Activated T-cell treated with anti-CD3 and anti-CD28 coated beads, Interleukin-2, amount 50 U/mL, for 24 hours (primary cell): Measurements from ENCODE around the gene MYOZ3.

ENCODE experiments used
- DNase-seq: peaks from one replicate; pipeline ENCODE4 v3.0.0-alpha.2; 2020
- H3K27ac Mint-ChIP-seq: 2 replicates; pipeline ENCODE4 v1.8.0; 2020; ENCODE audit warnings: mild to moderate bottlenecking, mixed read lengths
- H3K27me3 Mint-ChIP-seq: 2 replicates; pipeline ENCODE4 v1.8.0; 2020; ENCODE audit warnings: mixed read lengths
- H3K36me3 Mint-ChIP-seq: 2 replicates; pipeline ENCODE4 v1.8.0; 2020; ENCODE audit warnings: low read depth, mixed read lengths
- H3K4me1 Mint-ChIP-seq: 2 replicates; pipeline ENCODE4 v1.8.0; 2020; ENCODE audit warnings: low read depth, mixed read lengths
- H3K4me3 Mint-ChIP-seq: 2 replicates; pipeline ENCODE4 v1.8.0; 2020; ENCODE audit warnings: mild to moderate bottlenecking, moderate library complexity, mixed read lengths
- H3K9me3 Mint-ChIP-seq: 2 replicates; pipeline ENCODE4 v1.8.0; 2020; ENCODE audit warnings: mixed read lengths

Gene MYOZ3

GRCh38 chr5:150656191-150657132, 4.6 kb upstream of the MYOZ3 start:
- no peaks in the 10 kb centered on the region for H3K36me3 Mint-ChIP-seq
- peak; percentile 82 for DNase-seq
- H3K27me3 Mint-ChIP-seq: no peaks in the 10 kb centered on the region
- peak overlapping the region; percentile 67 for H3K4me3 Mint-ChIP-seq
- no peaks in the 10 kb centered on the region for H3K9me3 Mint-ChIP-seq
- H3K27ac Mint-ChIP-seq: peak overlapping the region; percentile 72
- peaks cover 5% of the 10 kb centered on the region for H3K4me1 Mint-ChIP-seq

DNA sequence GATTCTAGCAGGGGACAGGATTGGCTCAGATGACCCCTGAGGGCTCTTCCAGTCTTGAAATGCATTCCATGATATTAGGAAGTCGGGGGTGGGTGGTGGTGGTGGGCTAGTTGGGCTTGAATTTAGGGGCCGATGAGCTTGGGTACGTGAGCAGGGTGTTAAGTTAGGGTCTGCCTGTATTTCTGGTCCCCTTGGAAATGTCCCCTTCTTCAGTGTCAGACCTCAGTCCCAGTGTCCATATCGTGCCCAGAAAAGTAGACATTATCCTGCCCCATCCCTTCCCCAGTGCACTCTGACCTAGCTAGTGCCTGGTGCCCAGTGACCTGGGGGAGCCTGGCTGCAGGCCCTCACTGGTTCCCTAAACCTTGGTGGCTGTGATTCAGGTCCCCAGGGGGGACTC, 2.9 kb upstream of the MYOZ3 start:
- no peak for DNase-seq
- no peaks in the 10 kb centered on the region for H3K36me3 Mint-ChIP-seq
- H3K27me3 Mint-ChIP-seq: no peaks in the 10 kb centered on the region
- peaks cover 5% of the 10 kb centered on the region for H3K4me1 Mint-ChIP-seq
- no peak overlapping the region for H3K27ac Mint-ChIP-seq
- no peak overlapping the region for H3K4me3 Mint-ChIP-seq
- H3K9me3 Mint-ChIP-seq: no peaks in the 10 kb centered on the region

GRCh38 chr5:150658699-150659265, 2.3 kb upstream of the MYOZ3 start:
- Mint-ChIP-seq H3K9me3 (no peaks in the 10 kb centered on the region), H3K27ac (no peak overlapping the region), H3K4me1 (peaks cover 5% of the 10 kb centered on the region), H3K4me3 (no peak overlapping the region), H3K27me3 (no peaks in the 10 kb centered on the region), H3K36me3 (no peaks in the 10 kb centered on the region)
- peak; percentile 11 for DNase-seq

DNA sequence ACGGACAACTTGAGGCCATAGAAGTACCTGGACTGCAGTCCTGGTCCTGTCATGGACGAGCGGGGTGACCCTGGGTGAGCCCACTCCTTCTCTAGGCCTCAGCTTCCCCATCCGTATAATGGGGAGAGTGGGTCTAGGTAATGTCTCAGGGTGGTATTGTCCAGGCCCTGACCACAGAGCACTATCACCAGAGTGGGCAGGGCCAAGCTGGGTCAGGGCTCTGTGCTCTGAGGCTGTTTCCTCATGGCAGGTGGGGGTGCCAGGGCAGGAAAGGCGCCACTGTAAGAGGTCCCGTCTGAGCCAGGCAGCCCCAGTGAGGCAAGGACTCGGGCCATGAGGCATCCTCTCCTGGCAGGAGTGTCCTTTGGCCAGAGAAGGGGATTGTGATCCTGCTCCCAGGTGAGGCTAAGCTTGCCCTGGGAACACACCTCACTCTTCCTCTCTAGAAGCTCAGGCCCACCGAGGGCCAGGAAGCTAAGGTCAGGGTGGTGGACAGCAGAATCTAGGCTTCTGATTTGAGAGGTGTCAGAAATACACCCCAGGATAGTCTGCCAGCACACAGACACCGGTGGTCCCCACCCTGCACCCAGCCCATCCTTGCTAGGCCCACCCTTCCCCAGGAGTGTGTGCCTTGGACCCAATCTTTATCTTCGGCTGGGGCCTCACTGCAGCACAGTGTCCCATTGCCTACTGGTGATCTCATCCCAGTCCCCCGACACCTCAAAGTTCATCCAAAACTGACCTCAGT, 1.5 kb upstream of the MYOZ3 start:
- H3K4me1 Mint-ChIP-seq: peaks cover 5% of the 10 kb centered on the region
- H3K4me3 Mint-ChIP-seq: no peak overlapping the region
- H3K36me3 Mint-ChIP-seq: no peaks in the 10 kb centered on the region
- no peak overlapping the region for H3K27ac Mint-ChIP-seq
- peaks cover 3% of the 10 kb centered on the region for H3K27me3 Mint-ChIP-seq
- H3K9me3 Mint-ChIP-seq: no peaks in the 10 kb centered on the region
- peak; percentile 24 for DNase-seq

DNA sequence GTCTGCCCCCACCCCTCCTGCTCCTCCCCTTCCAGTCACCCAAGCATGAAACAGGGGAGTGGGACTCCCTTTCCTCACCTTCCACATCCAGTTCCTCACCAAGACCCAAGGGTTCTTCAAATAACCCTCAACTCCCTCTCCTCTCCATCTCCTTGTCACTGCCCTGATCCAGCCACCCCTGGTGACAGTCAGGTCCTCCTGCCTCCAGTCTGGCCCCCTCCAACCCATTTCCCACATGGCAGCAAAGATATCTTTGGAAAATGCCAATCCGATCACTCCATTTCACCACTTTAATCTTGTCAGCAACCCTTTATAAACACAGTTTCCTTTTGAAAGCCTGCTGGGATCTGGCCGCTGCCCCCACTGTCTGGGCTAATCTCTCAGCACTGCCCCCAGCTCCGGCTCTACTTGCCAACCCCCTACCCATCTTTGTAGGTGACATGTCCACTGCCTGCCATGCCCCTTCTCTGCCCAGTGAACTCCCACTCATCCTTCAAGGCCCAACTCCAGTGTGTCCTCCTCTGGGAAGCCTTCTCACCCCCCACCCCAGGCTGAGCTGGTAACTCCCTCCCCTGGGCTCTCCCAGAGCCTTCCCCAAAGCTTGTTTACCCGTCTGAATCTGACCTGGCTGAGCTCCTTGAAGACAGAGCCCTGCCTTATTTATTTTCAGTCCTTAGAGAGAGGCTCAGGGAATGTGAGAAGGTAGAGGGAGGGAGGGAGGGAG, 781 bp upstream of the MYOZ3 start:
- peaks cover 5% of the 10 kb centered on the region for H3K4me1 Mint-ChIP-seq
- no peak overlapping the region for H3K4me3 Mint-ChIP-seq
- no peaks in the 10 kb centered on the region for H3K36me3 Mint-ChIP-seq
- no peak for DNase-seq
- no peaks in the 10 kb centered on the region for H3K9me3 Mint-ChIP-seq
- no peak overlapping the region for H3K27ac Mint-ChIP-seq
- peaks cover 7% of the 10 kb centered on the region for H3K27me3 Mint-ChIP-seq

GRCh38 chr5:150661821-150662596, 958 bp downstream of the MYOZ3 start:
- Mint-ChIP-seq H3K9me3 (no peaks in the 10 kb centered on the region), H3K27ac (no peak overlapping the region), H3K4me1 (peaks cover 3% of the 10 kb centered on the region), H3K27me3 (peaks cover 7% of the 10 kb centered on the region), H3K36me3 (no peaks in the 10 kb centered on the region), H3K4me3 (no peak overlapping the region)
- no peak for DNase-seq

DNA sequence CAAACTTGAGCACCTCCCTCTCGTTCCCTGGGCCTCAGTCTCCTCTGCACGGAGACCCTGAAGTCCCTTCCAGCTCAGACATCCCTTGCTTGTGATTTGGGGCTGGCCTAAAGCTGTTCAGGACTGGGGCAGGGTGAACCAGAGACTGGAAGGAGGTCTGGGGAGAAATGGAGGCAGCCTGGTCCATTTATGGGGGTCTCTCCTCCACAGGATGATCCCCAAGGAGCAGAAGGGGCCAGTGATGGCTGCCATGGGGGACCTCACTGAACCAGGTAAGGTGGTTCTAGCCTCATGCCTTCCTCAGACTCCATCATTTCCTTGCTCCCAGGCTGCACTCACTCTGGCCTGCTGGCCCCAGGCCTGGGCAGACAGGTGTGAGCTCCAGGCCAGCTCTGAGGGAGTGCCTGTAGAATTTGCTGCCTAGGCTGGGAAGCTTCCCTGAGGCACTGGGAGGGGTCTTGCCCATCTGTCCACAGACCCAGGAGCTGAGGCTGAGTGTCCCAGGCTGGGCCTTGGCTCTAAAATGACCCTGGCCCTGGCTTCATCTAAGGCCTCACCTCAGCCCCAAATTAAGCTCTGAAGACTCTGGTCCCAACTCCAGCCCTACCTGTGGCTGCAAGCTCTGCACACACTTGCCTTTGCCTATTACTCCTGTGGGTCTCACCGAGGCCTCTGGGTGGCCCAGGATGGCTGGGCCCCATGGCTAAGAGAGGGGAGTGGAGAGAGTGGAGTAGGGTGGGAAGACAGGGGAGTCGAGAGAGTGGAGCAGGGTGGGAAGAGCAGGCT, 1.9 kb downstream of the MYOZ3 start:
- H3K27ac Mint-ChIP-seq: no peak overlapping the region
- DNase-seq: no peak
- H3K9me3 Mint-ChIP-seq: no peaks in the 10 kb centered on the region
- no peaks in the 10 kb centered on the region for H3K4me1 Mint-ChIP-seq
- peaks cover 7% of the 10 kb centered on the region for H3K27me3 Mint-ChIP-seq
- no peak overlapping the region for H3K4me3 Mint-ChIP-seq
- no peaks in the 10 kb centered on the region for H3K36me3 Mint-ChIP-seq

DNA sequence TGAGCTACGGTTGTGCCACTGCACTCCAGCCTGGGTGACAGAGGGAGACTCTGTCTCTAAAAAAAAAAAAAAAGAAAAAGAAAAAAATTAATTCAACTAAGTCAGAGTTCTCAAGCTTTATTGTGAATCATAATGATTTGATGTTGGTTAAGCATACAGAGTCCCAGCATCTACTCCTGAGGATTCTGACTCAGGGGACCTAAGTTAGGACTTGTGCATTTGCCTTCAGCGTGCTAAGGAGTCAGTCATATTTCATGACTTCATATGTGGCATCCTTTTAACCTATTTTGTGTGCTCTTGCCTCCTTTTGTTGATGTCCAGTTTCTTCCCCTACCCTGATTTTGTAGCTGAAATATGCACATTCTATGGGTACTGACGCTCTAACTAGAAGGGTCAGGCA, 2.9 kb downstream of the MYOZ3 start:
- Mint-ChIP-seq H3K9me3 (no peaks in the 10 kb centered on the region), H3K36me3 (no peaks in the 10 kb centered on the region), H3K4me3 (no peak overlapping the region), H3K27me3 (peaks cover 7% of the 10 kb centered on the region), H3K4me1 (no peaks in the 10 kb centered on the region), H3K27ac (no peak overlapping the region)
- DNase-seq: no peak

GRCh38 chr5:150665044-150665443, 4.0 kb downstream of the MYOZ3 start:
- H3K9me3 Mint-ChIP-seq: no peaks in the 10 kb centered on the region
- no peaks in the 10 kb centered on the region for H3K4me1 Mint-ChIP-seq
- no peaks in the 10 kb centered on the region for H3K36me3 Mint-ChIP-seq
- peaks cover 12% of the 10 kb centered on the region for H3K27me3 Mint-ChIP-seq
- no peak overlapping the region for H3K4me3 Mint-ChIP-seq
- H3K27ac Mint-ChIP-seq: no peak overlapping the region
- DNase-seq: no peak

DNA sequence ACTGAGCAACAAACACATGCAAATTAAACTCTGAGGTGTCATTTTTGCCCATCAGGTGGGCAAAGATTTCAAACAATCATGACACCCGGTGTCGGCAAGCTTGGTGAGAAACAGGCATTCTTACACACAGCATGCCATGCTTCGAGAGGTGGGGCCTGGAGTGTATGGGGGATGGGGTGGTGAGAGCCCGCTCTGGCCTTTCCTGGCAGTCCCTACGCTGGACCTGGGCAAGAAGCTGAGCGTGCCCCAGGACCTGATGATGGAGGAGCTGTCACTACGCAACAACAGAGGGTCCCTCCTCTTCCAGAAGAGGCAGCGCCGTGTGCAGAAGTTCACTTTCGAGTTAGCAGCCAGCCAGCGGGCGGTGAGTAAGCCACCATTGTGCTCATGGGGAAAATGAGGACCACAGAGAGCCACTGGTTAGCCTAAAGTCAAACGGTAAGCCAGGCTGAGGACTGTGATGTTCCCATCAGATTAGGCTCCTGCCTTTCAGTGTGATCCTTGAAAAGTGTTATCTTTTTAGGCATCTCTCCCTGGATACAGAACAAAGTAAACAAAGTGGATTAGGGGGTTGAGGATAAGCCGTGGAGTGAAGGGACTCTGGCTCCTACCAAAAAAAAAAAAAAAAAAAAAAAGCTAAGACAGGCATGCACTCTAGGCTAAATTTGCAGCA, 9.4 kb downstream of the MYOZ3 start:
- Mint-ChIP-seq H3K27ac (no peak overlapping the region), H3K36me3 (no peaks in the 10 kb centered on the region), H3K4me3 (peak overlapping the region; percentile 57), H3K9me3 (no peaks in the 10 kb centered on the region), H3K4me1 (peaks cover 6% of the 10 kb centered on the region), H3K27me3 (peaks cover 28% of the 10 kb centered on the region)
- no peak for DNase-seq

GRCh38 chr5:150670948-150671310, 9.9 kb downstream of the MYOZ3 start:
- Mint-ChIP-seq H3K4me3 (peak overlapping the region; percentile 57), H3K36me3 (no peaks in the 10 kb centered on the region), H3K27me3 (peaks cover 28% of the 10 kb centered on the region), H3K27ac (no peak overlapping the region), H3K4me1 (peaks cover 6% of the 10 kb centered on the region), H3K9me3 (no peaks in the 10 kb centered on the region)
- DNase-seq: no peak

GRCh38 chr5:150671509-150672236, 10.6 kb downstream of the MYOZ3 start:
- Mint-ChIP-seq H3K36me3 (no peaks in the 10 kb centered on the region), H3K4me1 (peaks cover 6% of the 10 kb centered on the region), H3K27ac (no peak overlapping the region), H3K27me3 (peaks cover 28% of the 10 kb centered on the region), H3K4me3 (peak overlapping the region; percentile 75), H3K9me3 (no peaks in the 10 kb centered on the region)
- DNase-seq: peak; percentile 36
